HCEC 1CT (cell line): ENCODE data around the gene GLI3.

Experiments used
- DNase-seq: peaks from one replicate; pipeline ENCODE4 v3.0.0-alpha.2; 2017

Gene GLI3

GRCh38 chr7:42235741-42236161 lies 1.3 kb downstream of the GLI3 start:
- peak; percentile 22 for DNase-seq

- DNase-seq = peak; percentile 9
Measured at GRCh38 chr7:42234736-42235135, 2.3 kb downstream of the GLI3 start.

- DNase-seq = peak; percentile 18
Measured at GRCh38 chr7:42233695-42234331, 3.2 kb downstream of the GLI3 start.

- peak; percentile 23 for DNase-seq
Measured at GRCh38 chr7:42233171-42233570, 3.8 kb downstream of the GLI3 start.

GRCh38 chr7:42232275-42232674 lies 4.7 kb downstream of the GLI3 start:
- DNase-seq = peak; percentile 35

- DNase-seq = no peak
Measured at GRCh38 chr7:42231043-42231787, 5.8 kb downstream of the GLI3 start.

GRCh38 chr7:42227936-42228591 lies 8.9 kb downstream of the GLI3 start:
- no peak for DNase-seq

- no peak for DNase-seq
Measured at GRCh38 chr7:42227541-42227935, 9.5 kb downstream of the GLI3 start.

GRCh38 chr7:42227021-42227420 lies 10.0 kb downstream of the GLI3 start:
- DNase-seq = no peak

GRCh38 chr7:42226354-42226941 lies 10.6 kb downstream of the GLI3 start:
- DNase-seq = no peak

- no peak for DNase-seq
Measured at GRCh38 chr7:42224391-42225003, 12.5 kb downstream of the GLI3 start.

GRCh38 chr7:42222891-42223290 lies 14.1 kb downstream of the GLI3 start:
- no peak for DNase-seq

- DNase-seq = no peak
Measured at GRCh38 chr7:42222125-42222524, 14.9 kb downstream of the GLI3 start.

- DNase-seq = no peak
Measured at GRCh38 chr7:42221304-42221703, 15.7 kb downstream of the GLI3 start.

GRCh38 chr7:42219447-42219846 lies 17.6 kb downstream of the GLI3 start:
- no peak for DNase-seq

GRCh38 chr7:42218248-42218647 lies 18.8 kb downstream of the GLI3 start:
- no peak for DNase-seq

GRCh38 chr7:42217548-42217947 lies 19.5 kb downstream of the GLI3 start:
- no peak for DNase-seq

GRCh38 chr7:42217053-42217452 lies 20.0 kb downstream of the GLI3 start:
- DNase-seq = no peak

- DNase-seq = no peak
Measured at GRCh38 chr7:42214060-42214679, 22.8 kb downstream of the GLI3 start.

GRCh38 chr7:42213093-42213492 lies 23.9 kb downstream of the GLI3 start:
- no peak for DNase-seq

- DNase-seq = no peak
Measured at GRCh38 chr7:42212541-42213090, 24.4 kb downstream of the GLI3 start.

GRCh38 chr7:42211938-42212337 lies 25.1 kb downstream of the GLI3 start:
- DNase-seq = no peak
